ENCODE measurements around the gene RANBP9. TPM values are rescaled to one million over a fixed set of nuclear protein-coding genes. Genes with fewer than 3 reads are reported as not detected.

RANBP9 gene
- total RNA-seq, 1 donor: 25.5 TPM

DNA sequence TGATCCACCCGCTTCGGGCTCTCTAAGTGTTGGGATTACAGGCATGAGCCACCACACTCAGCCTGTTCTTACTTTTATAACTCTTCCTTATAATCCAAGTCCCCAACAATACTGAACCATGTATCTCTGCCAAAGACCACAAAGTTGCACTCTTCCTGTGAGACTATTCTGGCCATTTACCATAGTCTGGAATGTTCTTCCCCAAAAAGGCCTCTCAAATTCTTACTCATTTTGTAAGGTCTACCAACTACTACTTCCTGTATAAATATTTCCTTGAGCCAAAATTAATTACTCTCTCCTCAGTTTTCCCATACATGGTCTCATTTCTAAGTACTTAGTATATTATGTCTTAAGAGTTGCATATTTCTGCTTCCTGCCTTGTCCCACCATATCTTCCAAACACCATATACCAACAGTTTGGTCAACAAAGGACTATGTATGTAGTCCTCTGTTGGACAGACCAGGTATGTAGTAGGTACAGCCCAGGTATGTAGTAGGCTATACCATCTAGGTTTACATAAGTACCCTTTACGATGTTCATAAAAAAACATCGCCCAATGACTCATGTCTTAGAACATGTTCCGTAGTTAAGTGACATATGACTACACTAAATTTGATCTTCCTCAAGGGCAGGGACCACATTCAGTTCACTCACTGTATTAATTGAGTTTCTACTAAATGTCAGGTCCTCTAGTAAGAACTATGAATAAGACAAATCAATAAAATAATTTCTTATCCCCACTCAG is 22.0 kb downstream of the RANBP9 start:
- TF ChIP-seq, protein P1, sequence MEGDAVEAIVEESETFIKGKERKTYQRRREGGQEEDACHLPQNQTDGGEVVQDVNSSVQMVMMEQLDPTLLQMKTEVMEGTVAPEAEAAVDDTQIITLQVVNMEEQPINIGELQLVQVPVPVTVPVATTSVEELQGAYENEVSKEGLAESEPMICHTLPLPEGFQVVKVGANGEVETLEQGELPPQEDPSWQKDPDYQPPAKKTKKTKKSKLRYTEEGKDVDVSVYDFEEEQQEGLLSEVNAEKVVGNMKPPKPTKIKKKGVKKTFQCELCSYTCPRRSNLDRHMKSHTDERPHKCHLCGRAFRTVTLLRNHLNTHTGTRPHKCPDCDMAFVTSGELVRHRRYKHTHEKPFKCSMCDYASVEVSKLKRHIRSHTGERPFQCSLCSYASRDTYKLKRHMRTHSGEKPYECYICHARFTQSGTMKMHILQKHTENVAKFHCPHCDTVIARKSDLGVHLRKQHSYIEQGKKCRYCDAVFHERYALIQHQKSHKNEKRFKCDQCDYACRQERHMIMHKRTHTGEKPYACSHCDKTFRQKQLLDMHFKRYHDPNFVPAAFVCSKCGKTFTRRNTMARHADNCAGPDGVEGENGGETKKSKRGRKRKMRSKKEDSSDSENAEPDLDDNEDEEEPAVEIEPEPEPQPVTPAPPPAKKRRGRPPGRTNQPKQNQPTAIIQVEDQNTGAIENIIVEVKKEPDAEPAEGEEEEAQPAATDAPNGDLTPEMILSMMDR (IDR thresholded peaks at IDR 0.05; ENCODE audit: insufficient read depth, low read depth, low read length): no peak
- no peak overlapping the region for H3K4me3 ChIP-seq (ENCODE audit: low read depth, low read length)
- DNase-seq (ENCODE audit: low read depth): no peak

DNA sequence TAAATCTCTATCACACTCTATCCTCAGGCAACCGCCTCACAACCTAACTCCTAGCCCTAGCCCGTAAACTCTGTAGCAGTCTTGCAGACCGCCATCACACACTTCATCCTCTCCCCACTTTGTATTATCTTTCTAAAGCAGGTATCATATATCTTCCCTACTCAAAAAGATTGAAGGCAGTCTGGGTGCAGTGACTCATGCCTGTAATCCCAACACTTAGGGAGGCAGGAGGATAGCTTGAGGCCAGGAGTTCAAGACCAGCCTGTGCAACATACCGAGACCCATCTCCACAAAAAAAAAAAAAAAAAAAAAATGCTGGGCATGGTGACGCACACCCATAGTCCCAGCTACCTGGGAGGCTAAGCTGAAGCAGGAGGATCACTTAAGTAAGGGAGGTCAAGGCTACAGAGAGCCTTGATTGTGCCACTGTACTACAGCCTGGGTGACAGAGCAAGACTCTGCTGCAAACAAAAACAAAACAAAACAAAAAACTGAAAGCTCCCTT is 22.9 kb downstream of the RANBP9 start:
- TF ChIP-seq, protein P1 (IDR thresholded peaks at IDR 0.05; ENCODE audit: insufficient read depth, low read depth, low read length): no peak
- H3K4me3 ChIP-seq (ENCODE audit: low read depth, low read length): no peak overlapping the region
- no peak for DNase-seq (ENCODE audit: low read depth)

DNA sequence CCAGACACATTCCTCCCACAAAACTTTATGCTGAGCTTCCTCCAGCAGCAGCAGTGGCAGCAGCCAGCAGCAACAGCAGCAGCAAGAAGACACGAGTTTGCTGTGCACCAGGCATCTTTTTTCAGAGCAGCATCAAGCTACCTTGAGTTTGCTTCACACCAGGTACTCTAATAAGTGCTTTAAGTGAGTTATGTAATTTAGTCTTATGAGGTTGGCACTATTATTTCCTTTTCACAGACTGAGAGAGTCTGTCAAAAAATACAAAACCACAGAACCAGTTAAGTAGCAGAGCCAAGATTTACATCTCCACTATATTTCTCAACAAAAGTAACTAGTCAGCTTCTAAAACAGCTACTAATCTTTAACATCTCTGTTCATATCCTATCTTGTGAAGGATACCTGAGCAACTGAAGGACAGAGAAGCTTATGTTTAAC is 23.7 kb downstream of the RANBP9 start:
- no peak for DNase-seq (ENCODE audit: low read depth)
- TF ChIP-seq, protein P1 (IDR thresholded peaks at IDR 0.05; ENCODE audit: insufficient read depth, low read depth, low read length): no peak
- H3K4me3 ChIP-seq (ENCODE audit: low read depth, low read length): no peak overlapping the region

DNA sequence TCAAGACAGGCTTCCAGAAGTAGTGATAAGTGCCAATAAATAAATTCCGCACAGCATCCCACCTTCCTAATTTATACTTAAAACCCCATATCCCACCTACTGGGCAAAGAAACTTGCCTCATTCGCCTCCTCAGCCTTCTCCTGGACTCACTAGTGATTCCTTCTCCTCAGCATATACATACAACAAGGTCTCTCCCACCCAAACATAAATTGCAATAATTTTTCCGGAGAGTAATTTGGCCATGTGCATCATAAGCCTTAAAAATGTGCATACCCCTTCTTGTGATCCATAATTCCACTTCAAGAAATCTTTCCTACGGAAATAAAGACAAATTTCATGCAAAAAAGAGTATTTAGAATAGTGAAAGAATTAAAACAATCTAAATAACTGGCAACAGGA is 26.8 kb downstream of the RANBP9 start:
- H3K4me3 ChIP-seq (ENCODE audit: low read depth, low read length): no peak overlapping the region
- no peak for DNase-seq (ENCODE audit: low read depth)
- TF ChIP-seq, protein P1 (IDR thresholded peaks at IDR 0.05; ENCODE audit: insufficient read depth, low read depth, low read length): no peak

DNA sequence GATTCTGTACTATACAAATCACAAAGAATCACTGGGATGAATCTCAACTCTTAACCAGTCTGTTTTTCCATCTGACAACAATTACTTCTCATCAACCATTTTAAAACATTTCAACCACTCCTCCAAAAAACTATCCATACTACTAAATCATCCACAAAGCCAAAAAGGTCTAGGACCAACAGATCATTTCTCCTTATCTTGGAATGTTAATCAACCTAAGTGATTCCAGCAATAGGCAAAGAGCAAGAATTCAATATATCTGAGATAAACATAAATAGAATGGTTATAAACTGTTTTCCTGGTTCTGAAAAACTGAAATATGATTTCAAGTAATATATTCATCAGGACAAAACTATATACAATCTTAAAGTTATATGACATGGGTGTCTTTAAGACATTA is 28.6 kb downstream of the RANBP9 start:
- TF ChIP-seq, protein P1 (IDR thresholded peaks at IDR 0.05; ENCODE audit: insufficient read depth, low read depth, low read length): no peak
- DNase-seq (ENCODE audit: low read depth): no peak

DNA sequence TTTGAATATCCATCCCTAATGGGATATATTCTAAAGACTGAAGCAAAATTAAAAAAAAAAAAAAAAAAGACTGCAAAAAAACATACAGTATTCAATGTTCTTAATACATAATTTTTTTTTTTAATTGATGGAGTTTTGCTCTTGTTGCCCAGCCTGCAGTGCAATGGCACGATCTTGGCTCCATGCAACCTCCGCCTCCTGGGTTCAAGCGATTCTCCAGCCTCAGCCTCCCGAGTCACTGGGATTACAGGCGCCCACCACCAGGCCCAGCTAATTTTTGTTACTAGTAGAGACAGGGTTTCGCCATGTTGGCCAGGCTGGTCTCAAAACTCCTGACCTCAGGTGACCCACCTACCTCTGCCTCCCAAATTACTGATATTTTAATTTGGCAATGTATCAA is 29.3 kb downstream of the RANBP9 start:
- TF ChIP-seq, protein P1 (IDR thresholded peaks at IDR 0.05; ENCODE audit: insufficient read depth, low read depth, low read length): no peak

More for the DNA sequence above, 28.6 kb downstream of the RANBP9 start:
- no peak overlapping the region for H3K4me3 ChIP-seq (ENCODE audit: low read depth, low read length)

More for the DNA sequence above, 29.3 kb downstream of the RANBP9 start:
- H3K4me3 ChIP-seq (ENCODE audit: low read depth, low read length): no peak overlapping the region
- no peak for DNase-seq (ENCODE audit: low read depth)

Measured in fibroblast of villous mesenchyme (primary cell).